Natural killer cell treated with Interleukin-12 subunit alpha and Interleukin-12 subunit beta and Interleukin-15 and Interleukin-18, amount 100 ng/mL, for 72 hours (primary cell): ENCODE data around the gene UBXN10. TPM values are rescaled to one million over a fixed set of nuclear protein-coding genes. Genes with fewer than 3 reads are reported as not detected.
"Not testable (repeated sequence)": the region's sequence is repeated elsewhere in the genome, so short reads cannot be mapped to it uniquely, and the experiment has no call there.

Experiments used
- ATAC-seq, 2 donors: fragments of 150-1000 bp; cut with Tn5 transposase in 1 of 2; sonication (Bioruptor Pico), chemical (Tn5 transposase) in 1 of 2; 2 replicates each; pipeline ENCODE4 v1.10.0; 2021
- DNase-seq: peaks from one replicate; pipeline ENCODE4 v3.0.0; 2022; ENCODE audit warnings: low spot score
- H3K27ac Mint-ChIP-seq, 2 donors: 1 replicate in 1 of 2; 2 replicates in 1 of 2; pipeline ENCODE4 v1.8.0; 2022; ENCODE audit warnings: mixed read lengths in 2 of 2, mild to moderate bottlenecking in 1 of 2, moderate library complexity in 1 of 2
- H3K27me3 Mint-ChIP-seq, 2 donors: 1 replicate in 1 of 2; 2 replicates in 1 of 2; pipeline ENCODE4 v1.8.0; 2022; ENCODE audit warnings: mixed read lengths in 2 of 2
- H3K36me3 Mint-ChIP-seq: one replicate; pipeline ENCODE4 v1.8.0; 2022; ENCODE audit warnings: mixed read lengths
- H3K4me1 Mint-ChIP-seq, 2 donors: 1 replicate in 1 of 2; 2 replicates in 1 of 2; pipeline ENCODE4 v1.8.0; 2022; ENCODE audit warnings: low read depth in 2 of 2, mixed read lengths in 2 of 2, mild to moderate bottlenecking in 1 of 2
- H3K4me3 Mint-ChIP-seq: one replicate; pipeline ENCODE4 v1.8.0; 2022; ENCODE audit warnings: mixed read lengths
- H3K9me3 Mint-ChIP-seq: 2 replicates; pipeline ENCODE4 v1.8.0; 2022; ENCODE audit warnings: mixed read lengths
- total RNA-seq, 2 donors: library from RNA; stranded (reverse); gene quantifications; one replicate each; pipeline ENCODE4 v1.2.3, GENCODE V29; 2022

The UBXN10 gene
- total RNA-seq, 2 donors from 2014 or later = 0.26 to 0.56 TPM

- peaks cover 18 to 19% of the 10 kb centered on the region in 2 donors for H3K27me3 Mint-ChIP-seq
- H3K27ac Mint-ChIP-seq = no peak overlapping the region
- no peak overlapping the region for H3K4me3 Mint-ChIP-seq
- no peaks in the 10 kb centered on the region for H3K36me3 Mint-ChIP-seq
- no peaks in the 10 kb centered on the region for H3K9me3 Mint-ChIP-seq
- no peaks in the 10 kb centered on the region for H3K4me1 Mint-ChIP-seq
- no peak for DNase-seq
- ATAC-seq = no peak
Measured at GRCh38 chr1:20212085-20212684, 26.3 kb downstream of the UBXN10 start.

- Mint-ChIP-seq H3K27me3 (peaks cover 20 to 23% of the 10 kb centered on the region in 2 donors), H3K9me3 (no peaks in the 10 kb centered on the region), H3K27ac (no peak overlapping the region), H3K4me3 (no peak overlapping the region), H3K4me1 (no peaks in the 10 kb centered on the region), H3K36me3 (no peaks in the 10 kb centered on the region)
- peak; percentile 63 to 64 for ATAC-seq
- DNase-seq = peak; percentile 65
Measured at GRCh38 chr1:20212685-20213331, 26.9 kb downstream of the UBXN10 start.

GRCh38 chr1:20215716-20216115 lies 29.8 kb downstream of the UBXN10 start:
- no peak for DNase-seq
- no peaks in the 10 kb centered on the region for H3K36me3 Mint-ChIP-seq
- H3K27me3 Mint-ChIP-seq = peaks cover 20 to 27% of the 10 kb centered on the region in 2 donors
- no peaks in the 10 kb centered on the region for H3K9me3 Mint-ChIP-seq
- H3K4me3 Mint-ChIP-seq = no peak overlapping the region
- H3K27ac Mint-ChIP-seq = no peak overlapping the region
- no peak for ATAC-seq
- no peaks in the 10 kb centered on the region for H3K4me1 Mint-ChIP-seq

GRCh38 chr1:20216574-20216973 lies 30.7 kb downstream of the UBXN10 start:
- peak in 1 of 2 donors; percentile 37 for ATAC-seq
- Mint-ChIP-seq H3K36me3 (no peaks in the 10 kb centered on the region), H3K27me3 (peaks cover 16 to 26% of the 10 kb centered on the region in 2 donors), H3K4me3 (no peak overlapping the region), H3K9me3 (no peaks in the 10 kb centered on the region), H3K27ac (no peak overlapping the region), H3K4me1 (no peaks in the 10 kb centered on the region)
- DNase-seq = no peak

GRCh38 chr1:20219053-20219452 lies 33.2 kb downstream of the UBXN10 start:
- H3K27ac Mint-ChIP-seq, H3K36me3 Mint-ChIP-seq, ATAC-seq, H3K4me1 Mint-ChIP-seq, H3K9me3 Mint-ChIP-seq, DNase-seq, H3K4me3 Mint-ChIP-seq: not testable (repeated sequence)
- peaks cover 31 to 48% of the 10 kb centered on the region in 2 donors for H3K27me3 Mint-ChIP-seq

GRCh38 chr1:20220036-20220435 lies 34.1 kb downstream of the UBXN10 start:
- H3K4me3 Mint-ChIP-seq = no peak overlapping the region
- H3K27ac Mint-ChIP-seq = no peak overlapping the region
- no peaks in the 10 kb centered on the region for H3K9me3 Mint-ChIP-seq
- ATAC-seq (no peak), DNase-seq (no peak)
- H3K36me3 Mint-ChIP-seq = no peaks in the 10 kb centered on the region
- peaks cover 32 to 53% of the 10 kb centered on the region in 2 donors for H3K27me3 Mint-ChIP-seq
- no peaks in the 10 kb centered on the region for H3K4me1 Mint-ChIP-seq

GRCh38 chr1:20223106-20223505 lies 37.2 kb downstream of the UBXN10 start:
- DNase-seq (no peak), ATAC-seq (no peak)
- peaks cover 37 to 66% of the 10 kb centered on the region in 2 donors for H3K27me3 Mint-ChIP-seq
- H3K4me1 Mint-ChIP-seq = no peaks in the 10 kb centered on the region
- H3K9me3 Mint-ChIP-seq = no peaks in the 10 kb centered on the region
- no peaks in the 10 kb centered on the region for H3K36me3 Mint-ChIP-seq
- no peak overlapping the region for H3K4me3 Mint-ChIP-seq
- no peak overlapping the region for H3K27ac Mint-ChIP-seq

- H3K4me3 Mint-ChIP-seq = no peak overlapping the region
- H3K27ac Mint-ChIP-seq = no peak overlapping the region
- no peaks in the 10 kb centered on the region for H3K4me1 Mint-ChIP-seq
- ATAC-seq (peak in 1 of 2 donors; percentile 32), DNase-seq (no peak)
- no peaks in the 10 kb centered on the region for H3K36me3 Mint-ChIP-seq
- no peaks in the 10 kb centered on the region for H3K9me3 Mint-ChIP-seq
- H3K27me3 Mint-ChIP-seq = peaks cover 40 to 72% of the 10 kb centered on the region in 2 donors
Measured at GRCh38 chr1:20223551-20224419, 37.9 kb downstream of the UBXN10 start.

- H3K27me3 Mint-ChIP-seq = peaks cover 47 to 75% of the 10 kb centered on the region in 2 donors
- no peak overlapping the region for H3K27ac Mint-ChIP-seq
- H3K4me1 Mint-ChIP-seq = no peaks in the 10 kb centered on the region
- H3K36me3 Mint-ChIP-seq = no peaks in the 10 kb centered on the region
- ATAC-seq = no peak
- H3K4me3 Mint-ChIP-seq = no peak overlapping the region
- no peak for DNase-seq
- no peaks in the 10 kb centered on the region for H3K9me3 Mint-ChIP-seq
Measured at GRCh38 chr1:20224546-20224945, 38.6 kb downstream of the UBXN10 start.

- Mint-ChIP-seq H3K4me1 (no peaks in the 10 kb centered on the region), H3K27me3 (peaks cover 42 to 66% of the 10 kb centered on the region in 2 donors)
Measured at GRCh38 chr1:20227704-20228103, 41.8 kb downstream of the UBXN10 start.

GRCh38 chr1:20228314-20228825 lies 42.5 kb downstream of the UBXN10 start:
- H3K36me3 Mint-ChIP-seq = no peaks in the 10 kb centered on the region
- no peaks in the 10 kb centered on the region for H3K4me1 Mint-ChIP-seq
- H3K9me3 Mint-ChIP-seq = no peaks in the 10 kb centered on the region
- no peak overlapping the region for H3K4me3 Mint-ChIP-seq
- no peak overlapping the region for H3K27ac Mint-ChIP-seq
- H3K27me3 Mint-ChIP-seq = peaks cover 43 to 64% of the 10 kb centered on the region in 2 donors
- DNase-seq (no peak), ATAC-seq (no peak)

More at GRCh38 chr1:20227704-20228103, 41.8 kb downstream of the UBXN10 start:
- H3K36me3 Mint-ChIP-seq = no peaks in the 10 kb centered on the region
- DNase-seq = no peak
- no peak overlapping the region for H3K27ac Mint-ChIP-seq
- no peak overlapping the region for H3K4me3 Mint-ChIP-seq
- no peaks in the 10 kb centered on the region for H3K9me3 Mint-ChIP-seq
- ATAC-seq = no peak

GRCh38 chr1:20229171-20229570 lies 43.3 kb downstream of the UBXN10 start:
- Mint-ChIP-seq H3K4me1 (no peaks in the 10 kb centered on the region), H3K9me3 (no peaks in the 10 kb centered on the region), H3K4me3 (no peak overlapping the region), H3K27me3 (peaks cover 44 to 64% of the 10 kb centered on the region in 2 donors), H3K27ac (no peak overlapping the region), H3K36me3 (no peaks in the 10 kb centered on the region)
- DNase-seq (no peak), ATAC-seq (no peak)

- not testable (repeated sequence) for ATAC-seq, H3K9me3 Mint-ChIP-seq, H3K4me3 Mint-ChIP-seq, DNase-seq, H3K27ac Mint-ChIP-seq, H3K4me1 Mint-ChIP-seq, H3K36me3 Mint-ChIP-seq
- peaks cover 41 to 52% of the 10 kb centered on the region in 2 donors for H3K27me3 Mint-ChIP-seq
Measured at GRCh38 chr1:20232564-20232963, 46.7 kb downstream of the UBXN10 start.

GRCh38 chr1:20233394-20233793 lies 47.5 kb downstream of the UBXN10 start:
- DNase-seq (no peak), ATAC-seq (no peak)
- no peak overlapping the region for H3K4me3 Mint-ChIP-seq
- peaks cover 38 to 44% of the 10 kb centered on the region in 2 donors for H3K27me3 Mint-ChIP-seq
- H3K27ac Mint-ChIP-seq = no peak overlapping the region
- H3K9me3 Mint-ChIP-seq = no peaks in the 10 kb centered on the region
- H3K36me3 Mint-ChIP-seq = no peaks in the 10 kb centered on the region
- H3K4me1 Mint-ChIP-seq = no peaks in the 10 kb centered on the region
